Measurements from ENCODE around the gene SLC2A4RG.

- TF ChIP-seq, protein P1, sequence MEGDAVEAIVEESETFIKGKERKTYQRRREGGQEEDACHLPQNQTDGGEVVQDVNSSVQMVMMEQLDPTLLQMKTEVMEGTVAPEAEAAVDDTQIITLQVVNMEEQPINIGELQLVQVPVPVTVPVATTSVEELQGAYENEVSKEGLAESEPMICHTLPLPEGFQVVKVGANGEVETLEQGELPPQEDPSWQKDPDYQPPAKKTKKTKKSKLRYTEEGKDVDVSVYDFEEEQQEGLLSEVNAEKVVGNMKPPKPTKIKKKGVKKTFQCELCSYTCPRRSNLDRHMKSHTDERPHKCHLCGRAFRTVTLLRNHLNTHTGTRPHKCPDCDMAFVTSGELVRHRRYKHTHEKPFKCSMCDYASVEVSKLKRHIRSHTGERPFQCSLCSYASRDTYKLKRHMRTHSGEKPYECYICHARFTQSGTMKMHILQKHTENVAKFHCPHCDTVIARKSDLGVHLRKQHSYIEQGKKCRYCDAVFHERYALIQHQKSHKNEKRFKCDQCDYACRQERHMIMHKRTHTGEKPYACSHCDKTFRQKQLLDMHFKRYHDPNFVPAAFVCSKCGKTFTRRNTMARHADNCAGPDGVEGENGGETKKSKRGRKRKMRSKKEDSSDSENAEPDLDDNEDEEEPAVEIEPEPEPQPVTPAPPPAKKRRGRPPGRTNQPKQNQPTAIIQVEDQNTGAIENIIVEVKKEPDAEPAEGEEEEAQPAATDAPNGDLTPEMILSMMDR (IDR thresholded peaks at IDR 0.05), result no peak
- no peak for TF ChIP-seq EP300 (IDR thresholded peaks at IDR 0.05; ENCODE audit: low read depth)
These were observed 34.8 kb upstream of the SLC2A4RG start for GRCh38 chr20:63704749-63705117.
